Natural killer cell (primary cell): ENCODE measurements around the gene OR2V2. TPM values are rescaled to one million over a fixed set of nuclear protein-coding genes. Genes with fewer than 3 reads are reported as not detected.
"Not testable (repeated sequence)": the region's sequence is repeated elsewhere in the genome, so short reads cannot be mapped to it uniquely, and the experiment has no call there.

Experiments used
- ATAC-seq, 3 donors: fragments of 150-1000 bp in 2 of 3; fragments of 200-7000 bp in 1 of 3; cut with Tn5 transposase; 1 replicate in 1 of 3; 2 replicates in 2 of 3; pipeline ENCODE4 v1.10.0; 2021; ENCODE audit warnings: mild to moderate bottlenecking in 2 of 3, moderate library complexity in 2 of 3
- DNase-seq, 2 donors: peaks; one replicate each; pipeline versions ENCODE4 v3.0.0 to v3.0.0-alpha.2; 2013 to 2021; ENCODE audit warnings: mixed read lengths in 1 of 2
- H3K27ac ChIP-seq: one replicate; pipeline ENCODE4 v1.5.1; 2013; ENCODE audit warnings: mild to moderate bottlenecking, low read length
- H3K27me3 ChIP-seq: one replicate; pipeline ENCODE4 v1.6.1; 2013; ENCODE audit warnings: low read length; ENCODE audit not compliant: control insufficient read depth, insufficient read depth
- H3K36me3 ChIP-seq: one replicate; pipeline ENCODE4 v1.6.1; 2013; ENCODE audit warnings: low read length; ENCODE audit not compliant: control insufficient read depth, insufficient read depth
- H3K4me1 ChIP-seq: one replicate; pipeline ENCODE4 v1.6.1; 2013; ENCODE audit warnings: low read length; ENCODE audit not compliant: control insufficient read depth, insufficient read depth
- H3K4me3 ChIP-seq: one replicate; pipeline ENCODE4 v1.5.1; 2013; ENCODE audit warnings: low read length
- H3K9me3 ChIP-seq: one replicate; pipeline ENCODE4 v1.6.1; 2013; ENCODE audit warnings: low read length; ENCODE audit not compliant: control insufficient read depth, insufficient read depth
- H3K27ac Mint-ChIP-seq, 2 donors: one replicate each; pipeline ENCODE4 v1.8.0; 2022; ENCODE audit warnings: mild to moderate bottlenecking in 2 of 2, mixed read lengths in 2 of 2, moderate library complexity in 1 of 2
- H3K27me3 Mint-ChIP-seq, 2 donors: one replicate each; pipeline ENCODE4 v1.8.0; 2022; ENCODE audit warnings: low read depth in 2 of 2, mixed read lengths in 2 of 2
- H3K36me3 Mint-ChIP-seq: one replicate; pipeline ENCODE4 v1.8.0; 2022; ENCODE audit warnings: mixed read lengths
- H3K4me1 Mint-ChIP-seq, 2 donors: one replicate each; pipeline ENCODE4 v1.8.0; 2022; ENCODE audit warnings: mixed read lengths in 2 of 2
- H3K4me3 Mint-ChIP-seq: one replicate; pipeline ENCODE4 v1.8.0; 2022; ENCODE audit warnings: mild to moderate bottlenecking, moderate library complexity, mixed read lengths
- H3K9me3 Mint-ChIP-seq, 2 donors: one replicate each; pipeline ENCODE4 v1.8.0; 2022; ENCODE audit warnings: mixed read lengths in 2 of 2
- WGBS: methylation state at CpG from one replicate; pipeline ENCODE4 v1.1.7; 2013; ENCODE audit warnings: missing lambda C conversion rate; ENCODE audit not compliant: insufficient coverage; 5-methylcytosine and 5-hydroxymethylcytosine counted together
- intact Hi-C: fragments of 100-400 bp; cut with micrococcal nuclease; formaldehyde crosslinking; loops from one replicate; pipeline ENCODE4 v1.14.2; 2022
- total RNA-seq, 4 donors: library from RNA; stranded (reverse); fragments of 120-200 nt in 1 of 4; gene quantifications; one replicate each; pipeline versions ENCODE4 v1.2.3 to v1.2.4, GENCODE V29; 2013 to 2022
- TF ChIP-seq, protein P1 (sequence below): fragments of 200-600 bp; IDR thresholded peaks from one replicate; pipeline ENCODE4 v1.8.0; 2022; ENCODE audit warnings: antibody characterized with exemption

Gene OR2V2
- total RNA-seq, 3 donors from 2014 or later (not counting 1 experiment from before 2014, with no cell fraction given): not detected

DNA sequence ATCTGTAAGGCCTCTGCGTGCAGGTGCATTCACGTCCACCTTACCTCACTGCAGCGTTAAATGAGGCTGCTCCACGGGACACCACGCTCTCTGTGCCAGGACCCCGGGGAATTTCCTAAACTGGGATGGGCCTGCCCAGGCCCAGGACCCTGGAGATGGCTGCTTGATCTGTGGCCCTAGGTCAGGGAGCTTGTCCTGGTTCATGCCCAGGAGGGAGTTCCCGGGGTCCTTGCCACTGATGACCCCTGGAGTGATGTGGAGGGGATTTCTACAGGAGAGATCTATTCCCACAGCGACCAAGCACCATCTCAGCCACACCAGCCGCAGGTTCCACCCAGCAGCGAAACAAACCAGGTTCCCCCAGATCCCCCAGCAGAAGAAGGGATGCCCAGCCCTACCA, 19.9 kb upstream of the OR2V2 start:
- no peak for DNase-seq
- H3K27ac ChIP-seq: no peak overlapping the region
- H3K36me3 ChIP-seq: no peaks in the 10 kb centered on the region
- H3K9me3 ChIP-seq: no peaks in the 10 kb centered on the region
- TF ChIP-seq, protein P1, sequence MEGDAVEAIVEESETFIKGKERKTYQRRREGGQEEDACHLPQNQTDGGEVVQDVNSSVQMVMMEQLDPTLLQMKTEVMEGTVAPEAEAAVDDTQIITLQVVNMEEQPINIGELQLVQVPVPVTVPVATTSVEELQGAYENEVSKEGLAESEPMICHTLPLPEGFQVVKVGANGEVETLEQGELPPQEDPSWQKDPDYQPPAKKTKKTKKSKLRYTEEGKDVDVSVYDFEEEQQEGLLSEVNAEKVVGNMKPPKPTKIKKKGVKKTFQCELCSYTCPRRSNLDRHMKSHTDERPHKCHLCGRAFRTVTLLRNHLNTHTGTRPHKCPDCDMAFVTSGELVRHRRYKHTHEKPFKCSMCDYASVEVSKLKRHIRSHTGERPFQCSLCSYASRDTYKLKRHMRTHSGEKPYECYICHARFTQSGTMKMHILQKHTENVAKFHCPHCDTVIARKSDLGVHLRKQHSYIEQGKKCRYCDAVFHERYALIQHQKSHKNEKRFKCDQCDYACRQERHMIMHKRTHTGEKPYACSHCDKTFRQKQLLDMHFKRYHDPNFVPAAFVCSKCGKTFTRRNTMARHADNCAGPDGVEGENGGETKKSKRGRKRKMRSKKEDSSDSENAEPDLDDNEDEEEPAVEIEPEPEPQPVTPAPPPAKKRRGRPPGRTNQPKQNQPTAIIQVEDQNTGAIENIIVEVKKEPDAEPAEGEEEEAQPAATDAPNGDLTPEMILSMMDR: no peak
- 91% methylated on average over 9 of the region's 10 CpGs for WGBS
- H3K27ac Mint-ChIP-seq: no peak overlapping the region
- H3K4me1 ChIP-seq: no peaks in the 10 kb centered on the region
- intact Hi-C loops: no loop called here
- H3K36me3 Mint-ChIP-seq: no peaks in the 10 kb centered on the region
- no peaks in the 10 kb centered on the region for H3K9me3 Mint-ChIP-seq
- H3K27me3 ChIP-seq: no peaks in the 10 kb centered on the region
- H3K27me3 Mint-ChIP-seq: peaks cover 37 to 58% of the 10 kb centered on the region in 2 donors
- H3K4me3 ChIP-seq: no peak overlapping the region
- H3K4me1 Mint-ChIP-seq: peaks cover 0 to 9% of the 10 kb centered on the region in 2 donors
- no peak overlapping the region for H3K4me3 Mint-ChIP-seq
- ATAC-seq: no peak

DNA sequence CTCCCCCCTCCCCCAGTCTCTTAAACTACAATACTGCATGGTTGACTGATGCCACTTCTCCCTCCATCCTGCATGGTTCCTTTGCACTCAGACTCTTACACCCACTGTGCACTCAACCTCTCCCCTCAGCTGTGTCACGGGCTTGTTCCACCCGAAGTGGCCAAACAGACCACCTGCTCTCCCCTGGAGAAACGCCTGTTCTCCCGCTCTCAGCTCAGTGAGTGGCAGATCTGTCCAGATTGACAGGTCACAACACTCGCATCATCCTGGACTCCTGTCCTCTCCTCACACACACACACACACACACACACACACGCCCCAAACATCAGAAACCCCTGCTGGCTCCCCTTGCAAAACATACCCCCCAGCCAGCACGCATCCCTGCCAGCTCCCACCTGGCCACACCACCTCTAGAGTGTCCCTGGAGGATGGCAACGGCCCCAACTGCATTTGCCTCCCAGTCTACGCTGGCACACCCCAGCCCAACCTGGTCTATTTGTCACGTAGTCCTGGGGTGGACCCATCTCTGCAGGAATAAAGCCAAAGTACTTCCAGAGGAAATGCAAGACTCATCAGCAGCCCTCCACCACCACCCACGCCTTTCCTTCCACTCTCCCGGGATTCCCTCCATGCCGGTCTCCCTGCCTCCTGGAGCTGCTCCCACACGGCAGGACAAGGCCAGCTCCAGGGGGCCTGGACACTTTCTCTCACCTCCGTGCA, 19.3 kb upstream of the OR2V2 start:
- WGBS: 75% methylated on average over 15 of the region's 15 CpGs
- no peak for ATAC-seq
- H3K4me3 ChIP-seq: no peak overlapping the region

DNA sequence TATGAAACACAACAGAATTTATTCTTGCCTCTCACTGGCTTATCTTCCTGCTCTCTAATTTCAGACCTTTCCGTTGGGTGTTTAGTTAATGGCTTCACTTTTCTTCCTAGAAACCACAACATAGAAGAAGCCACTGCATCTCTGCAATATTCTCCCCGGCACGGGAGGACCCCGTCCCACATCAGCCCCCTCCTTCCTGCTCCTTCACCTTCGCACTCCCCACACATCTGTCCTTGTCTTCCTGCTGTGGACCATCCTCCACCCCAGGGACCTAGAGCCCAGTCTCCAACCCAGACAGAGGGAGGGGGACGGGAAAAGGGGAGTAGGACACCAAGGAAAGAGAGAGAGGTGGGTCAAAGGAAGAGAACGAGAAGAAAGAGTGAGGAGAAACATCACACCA, 17.8 kb upstream of the OR2V2 start:
- intact Hi-C loops: no loop called here
- Histone ChIP-seq H3K27ac (no peak overlapping the region), H3K36me3 (no peaks in the 10 kb centered on the region), H3K9me3 (no peaks in the 10 kb centered on the region), H3K4me1 (no peaks in the 10 kb centered on the region), H3K4me3 (no peak overlapping the region), H3K27me3 (peaks cover 3% of the 10 kb centered on the region)
- Mint-ChIP-seq H3K4me1 (peaks cover 0 to 4% of the 10 kb centered on the region in 2 donors), H3K9me3 (no peaks in the 10 kb centered on the region), H3K4me3 (no peak overlapping the region), H3K27ac (no peak overlapping the region), H3K27me3 (peaks cover 36 to 59% of the 10 kb centered on the region in 2 donors), H3K36me3 (no peaks in the 10 kb centered on the region)
- ATAC-seq (no peak), DNase-seq (no peak)
- TF ChIP-seq, protein P1: no peak
- WGBS: 50% methylated on average over 4 of the region's 7 CpGs

More for the DNA sequence above, 19.3 kb upstream of the OR2V2 start:
- TF ChIP-seq, protein P1: no peak
- H3K27me3 Mint-ChIP-seq: peaks cover 35 to 58% of the 10 kb centered on the region in 2 donors
- no peaks in the 10 kb centered on the region for H3K9me3 Mint-ChIP-seq
- no peak overlapping the region for H3K27ac Mint-ChIP-seq
- H3K4me1 Mint-ChIP-seq: peaks cover 0 to 9% of the 10 kb centered on the region in 2 donors
- H3K4me3 Mint-ChIP-seq: no peak overlapping the region
- no peaks in the 10 kb centered on the region for H3K4me1 ChIP-seq
- H3K36me3 Mint-ChIP-seq: no peaks in the 10 kb centered on the region
- no peaks in the 10 kb centered on the region for H3K36me3 ChIP-seq
- no peak for DNase-seq
- intact Hi-C loops: no loop called here
- H3K27ac ChIP-seq: no peak overlapping the region
- H3K9me3 ChIP-seq: no peaks in the 10 kb centered on the region
- no peaks in the 10 kb centered on the region for H3K27me3 ChIP-seq

DNA sequence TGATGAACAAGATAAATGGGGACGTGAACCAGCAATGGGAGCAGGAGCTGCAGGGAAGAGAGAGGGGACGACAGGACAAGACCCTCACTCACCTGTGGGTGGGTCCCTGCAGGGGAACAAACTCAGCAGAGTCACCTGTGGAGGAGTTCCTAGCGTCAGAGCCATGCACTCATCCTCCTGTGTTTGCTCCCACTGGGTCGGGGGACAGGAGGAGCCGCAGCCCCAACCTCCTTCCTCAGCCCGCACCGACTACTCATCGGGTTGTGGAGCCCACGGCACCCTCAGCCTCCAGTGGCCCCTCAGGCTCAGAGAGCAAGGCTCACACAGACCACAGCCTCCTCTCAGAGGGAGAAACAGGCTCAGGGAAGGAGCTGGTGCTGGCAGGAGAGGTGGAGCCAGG, 17.3 kb upstream of the OR2V2 start:
- H3K27ac Mint-ChIP-seq, H3K4me1 Mint-ChIP-seq, H3K4me1 ChIP-seq, H3K4me3 ChIP-seq, H3K36me3 ChIP-seq, DNase-seq, H3K4me3 Mint-ChIP-seq, H3K27me3 ChIP-seq, H3K9me3 ChIP-seq, ATAC-seq, H3K27ac ChIP-seq, intact Hi-C loops, H3K36me3 Mint-ChIP-seq, H3K9me3 Mint-ChIP-seq: not testable (repeated sequence)
- H3K27me3 Mint-ChIP-seq: peaks cover 32 to 54% of the 10 kb centered on the region in 2 donors
- 67% methylated on average over 8 of the region's 9 CpGs for WGBS
